Tongue (tissue), 2 donors: ENCODE measurements around the gene UFSP2. TPM values are rescaled to one million over a fixed set of nuclear protein-coding genes. Genes with fewer than 3 reads are reported as not detected.
"Not testable (repeated sequence)": the region's sequence is repeated elsewhere in the genome, so short reads cannot be mapped to it uniquely, and the experiment has no call there.

Experiments
- DNase-seq: peaks from one replicate; pipeline ENCODE4 v3.0.0-alpha.2; 2015
- total RNA-seq: library from RNA; depleted of rRNA; stranded (reverse); fragments of >200 nt; gene quantifications from one replicate; pipeline ENCODE4 v1.2.3, GENCODE V29; 2014

The UFSP2 gene
- total RNA-seq, 1 donor from 2014 or later, result 48.9 TPM

- DNase-seq, result no peak
These were observed 42.3 kb downstream of the UFSP2 start for GRCh38 chr4:185383451-185383850.

- DNase-seq, result no peak
These were observed 43.0 kb downstream of the UFSP2 start for GRCh38 chr4:185382754-185383153.

DNA sequence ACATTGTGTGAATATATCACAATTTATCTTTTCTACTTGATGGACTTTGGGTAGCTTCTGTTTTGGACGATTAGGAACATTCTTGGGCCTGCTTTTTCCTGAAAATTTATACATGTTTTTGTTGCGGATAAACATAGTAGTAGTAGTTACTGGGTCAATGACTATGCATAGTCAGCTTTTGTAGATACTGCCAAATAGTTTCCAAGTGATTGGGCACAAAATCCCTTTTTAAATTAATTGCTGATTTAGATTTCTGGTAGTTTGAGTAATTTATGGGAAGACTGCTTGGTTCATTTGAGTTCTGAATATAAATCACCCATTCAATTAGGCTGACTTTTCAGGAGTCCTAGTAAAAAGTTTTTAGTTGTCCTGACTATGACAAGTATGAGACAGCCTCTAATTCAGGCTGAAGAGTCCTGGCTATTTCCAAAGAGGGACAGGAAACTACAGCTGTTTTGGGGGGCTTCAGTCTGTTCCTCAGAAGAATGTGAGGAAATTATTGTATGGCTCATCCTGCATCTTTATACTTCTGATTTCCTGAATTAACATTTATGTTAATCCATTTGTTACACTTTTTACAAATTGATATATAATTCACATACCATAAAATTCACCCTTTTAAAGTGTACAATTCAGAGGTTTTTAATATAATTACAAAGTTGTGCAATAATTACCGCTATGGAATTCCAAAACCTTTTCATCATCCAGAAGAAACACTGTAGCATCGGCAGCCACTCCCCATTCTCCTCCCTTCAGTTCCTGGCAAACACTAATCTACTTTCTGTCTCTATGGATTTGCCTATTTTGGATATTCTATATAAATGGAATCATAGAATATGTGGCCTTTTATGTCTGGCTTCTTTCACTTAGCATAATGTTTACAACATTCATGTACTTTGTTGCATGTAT lies 44.2 kb downstream of the UFSP2 start:
- no peak for DNase-seq

DNA sequence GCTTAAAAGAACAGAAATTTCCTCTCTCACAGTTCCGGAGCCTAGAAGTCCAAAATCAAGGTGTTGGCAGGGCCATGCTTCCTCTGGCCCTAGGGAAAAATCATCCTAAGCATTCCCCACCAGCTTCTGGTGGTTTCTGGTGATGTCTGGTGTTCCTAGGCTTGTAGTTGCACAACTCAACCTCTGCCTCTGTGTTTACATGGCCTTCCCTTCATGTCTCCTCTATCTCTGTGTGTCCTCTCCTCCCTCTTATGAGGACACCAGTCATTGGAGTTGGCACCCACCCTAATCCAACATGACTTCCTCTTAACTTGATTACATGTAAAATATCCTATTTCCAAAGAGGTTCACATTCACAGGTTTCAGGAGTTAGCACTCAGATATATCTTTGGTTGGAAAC lies 45.4 kb downstream of the UFSP2 start:
- no peak for DNase-seq

GRCh38 chr4:185379326-185380295 lies 46.2 kb downstream of the UFSP2 start:
- DNase-seq, result no peak

DNA sequence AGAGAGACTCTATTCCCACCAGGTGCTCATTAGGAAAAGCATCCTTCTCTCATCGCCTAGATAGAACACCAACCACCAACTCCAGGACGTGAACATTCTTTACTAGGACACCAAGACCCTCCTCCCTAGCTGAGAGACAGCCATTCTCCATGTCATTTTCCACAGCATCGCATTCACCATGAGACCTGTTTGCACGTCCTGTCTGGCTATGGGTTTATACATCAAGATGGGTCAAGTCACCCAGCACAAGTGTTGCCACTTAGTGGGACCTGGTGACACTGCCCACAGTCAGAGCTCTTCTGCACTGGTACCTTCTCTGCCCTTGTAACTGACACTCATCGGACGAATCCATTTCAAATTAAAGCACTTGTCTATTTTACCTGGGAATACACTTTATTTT lies 47.5 kb downstream of the UFSP2 start:
- no peak for DNase-seq

DNA sequence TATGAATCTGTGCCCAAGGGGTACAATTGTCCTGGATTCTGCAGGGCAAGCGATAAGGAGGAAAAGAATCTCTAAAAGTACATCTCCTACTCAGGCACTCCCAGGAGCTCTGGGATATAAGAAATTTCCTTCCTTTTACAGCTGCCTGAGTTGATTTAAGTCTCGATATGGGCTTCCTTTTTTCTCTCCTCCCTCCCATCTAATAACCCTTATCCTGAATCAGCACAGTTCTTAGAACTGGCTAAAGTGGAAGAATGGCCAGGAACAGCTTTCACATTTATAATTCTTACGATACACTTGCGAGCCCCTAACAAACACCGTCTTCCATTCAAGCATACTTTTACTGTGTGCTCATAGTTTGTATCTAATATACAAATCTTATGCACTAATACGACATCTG lies 51.2 kb downstream of the UFSP2 start:
- DNase-seq, result no peak

DNA sequence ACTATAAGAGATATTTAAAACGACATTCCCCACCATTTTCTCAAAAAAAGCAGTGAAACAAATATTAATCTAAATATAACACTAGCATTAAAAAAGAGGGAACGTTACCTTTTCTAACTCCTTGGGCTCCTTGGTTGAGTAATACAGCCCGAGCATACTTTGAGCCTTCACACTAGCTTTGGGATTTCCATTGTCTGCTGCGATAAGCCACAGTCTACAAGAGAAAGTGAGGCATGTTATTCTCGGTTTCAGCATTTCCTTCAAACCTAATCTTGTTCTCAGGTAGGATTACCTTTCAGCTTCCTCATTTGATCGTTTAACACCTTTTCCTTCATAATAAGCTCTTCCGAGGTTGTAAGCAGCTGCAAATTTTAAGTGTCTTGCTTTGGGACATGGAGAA lies 51.7 kb downstream of the UFSP2 start:
- no peak for DNase-seq

GRCh38 chr4:185371702-185372101 lies 54.1 kb downstream of the UFSP2 start:
- DNase-seq, result no peak

GRCh38 chr4:185370268-185370949 lies 55.4 kb downstream of the UFSP2 start:
- no peak for DNase-seq

DNA sequence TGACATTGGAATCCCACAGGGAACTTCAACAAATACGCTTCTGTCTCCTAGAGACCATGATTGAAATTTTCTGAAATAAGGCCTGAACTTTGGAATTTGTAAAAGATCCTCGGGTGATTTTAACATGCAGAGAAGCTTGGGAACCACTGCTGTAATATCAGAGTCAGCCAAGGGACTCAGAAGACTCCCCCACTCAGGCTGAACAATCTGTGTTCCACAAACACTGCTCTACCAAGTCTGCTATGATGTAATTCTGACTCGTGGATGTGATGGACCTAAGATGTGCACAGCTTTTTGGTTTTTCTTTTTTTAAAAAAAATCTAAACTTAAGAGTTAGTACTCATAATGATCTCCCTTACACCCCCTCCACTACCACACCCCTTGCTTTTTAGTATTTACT lies 56.0 kb downstream of the UFSP2 start:
- DNase-seq, result no peak

- no peak for DNase-seq
These were observed 60.9 kb downstream of the UFSP2 start for GRCh38 chr4:185364886-185365285.

DNA sequence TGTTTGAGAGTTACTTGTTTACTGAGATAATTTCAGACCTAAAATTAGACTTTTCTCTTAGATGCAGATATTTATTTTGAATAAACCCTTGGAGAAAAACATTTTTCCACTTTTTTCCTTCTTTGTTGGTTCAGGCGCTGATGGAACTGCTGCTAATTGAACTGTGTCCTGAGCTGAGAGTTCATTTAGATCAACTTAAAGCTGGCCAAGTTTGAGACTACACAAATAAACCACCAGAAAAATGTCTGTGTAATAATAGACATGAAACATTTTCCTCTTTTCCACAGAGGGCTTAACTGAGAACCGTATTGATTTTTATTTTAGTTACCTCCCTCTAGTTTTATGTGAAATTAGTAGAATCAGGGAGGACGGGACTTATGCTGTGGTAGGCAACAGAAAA lies 62.5 kb downstream of the UFSP2 start:
- DNase-seq, result no peak

DNA sequence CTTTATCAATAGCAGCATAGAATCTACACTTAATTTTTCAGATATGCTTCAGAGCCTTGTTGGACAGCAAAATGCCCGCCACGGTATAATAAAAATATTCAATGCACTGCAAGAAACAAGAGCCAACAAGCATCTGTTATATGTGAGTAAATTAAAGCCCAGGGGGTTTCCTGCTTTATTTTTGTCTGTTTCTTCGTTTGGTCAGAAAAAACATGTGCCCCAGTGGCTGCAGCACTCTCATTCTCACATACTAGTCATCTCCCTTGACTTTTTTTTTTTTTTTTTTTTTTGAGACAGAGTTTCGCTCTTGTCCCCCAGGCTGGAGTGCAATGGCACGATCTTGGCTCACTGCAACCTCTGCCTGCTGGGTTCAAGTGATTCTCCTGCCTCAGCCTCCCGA lies 63.2 kb downstream of the UFSP2 start:
- not testable (repeated sequence) for DNase-seq

GRCh38 chr4:185361872-185362271 lies 63.9 kb downstream of the UFSP2 start:
- DNase-seq, result no peak

- DNase-seq, result no peak
These were observed 65.9 kb downstream of the UFSP2 start for GRCh38 chr4:185359767-185360446.

GRCh38 chr4:185358959-185359358 lies 66.8 kb downstream of the UFSP2 start:
- no peak for DNase-seq

DNA sequence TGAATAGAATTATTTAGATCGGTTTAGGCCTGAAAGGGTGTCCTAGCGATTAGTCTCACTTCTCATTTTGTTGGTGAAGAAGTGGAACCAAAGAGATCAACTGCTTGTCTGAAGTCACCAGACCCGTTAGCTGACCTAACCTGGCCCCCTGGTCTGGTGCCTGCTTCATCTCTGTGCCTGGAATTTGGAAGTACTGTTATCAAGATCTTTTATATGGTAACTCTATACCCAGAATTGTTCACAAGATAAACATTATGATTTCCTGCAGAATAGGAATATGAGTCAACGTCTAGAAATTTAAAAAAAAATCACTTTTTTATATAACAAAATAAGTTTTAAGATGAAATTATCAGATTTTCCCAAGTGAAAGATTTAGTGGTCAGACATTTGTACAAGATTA lies 67.2 kb downstream of the UFSP2 start:
- DNase-seq, result no peak

- DNase-seq, result no peak
These were observed 67.9 kb downstream of the UFSP2 start for GRCh38 chr4:185357733-185358440.

- DNase-seq, result peak; percentile 27
These were observed 68.6 kb downstream of the UFSP2 start for GRCh38 chr4:185357211-185357610.

DNA sequence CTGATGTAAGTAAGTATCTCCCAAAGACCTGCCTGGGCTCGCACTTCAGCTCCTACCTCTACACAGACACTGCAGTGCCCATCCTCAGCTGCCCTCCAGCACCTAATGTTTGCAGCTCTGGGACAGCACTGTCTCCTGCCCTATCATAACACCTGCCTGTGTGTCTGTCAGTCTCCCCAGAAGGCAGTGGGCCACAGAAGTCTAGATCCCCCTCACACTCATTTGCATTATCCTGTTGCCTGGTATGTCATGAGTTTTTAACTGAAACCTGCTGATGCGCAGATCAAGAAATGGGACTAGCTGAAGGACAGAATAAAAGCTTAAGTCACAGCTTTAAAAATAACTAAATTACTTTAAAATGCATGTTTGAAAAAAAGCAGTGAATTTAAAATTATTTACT lies 73.0 kb downstream of the UFSP2 start:
- no peak for DNase-seq
